Aorta (tissue), 5 donors: ENCODE measurements around the gene STIM2. TPM values are rescaled to one million over a fixed set of nuclear protein-coding genes. Genes with fewer than 3 reads are reported as not detected.

Experiments used
- ATAC-seq: fragments of 200-7000 bp; cut with Tn5 transposase; one replicate; pipeline ENCODE4 v1.9.1; 2022; ENCODE audit warnings: moderate library complexity; ENCODE audit not compliant: low FRiP score
- DNase-seq, 2 donors: peaks; one replicate each; pipeline ENCODE4 v3.0.0-alpha.2; 2020
- H3K27ac ChIP-seq, 2 donors: one replicate each; pipeline ENCODE4 v1.5.1; 2013; ENCODE audit warnings: low read length in 2 of 2, mild to moderate bottlenecking in 2 of 2, moderate library complexity in 2 of 2, control low read depth in 1 of 2, inconsistent platforms in 1 of 2, low read depth in 1 of 2
- H3K27me3 ChIP-seq, 2 donors: one replicate each; pipeline ENCODE4 v1.6.1; 2013; ENCODE audit warnings: control low read depth in 1 of 2, low read length in 1 of 2, mild to moderate bottlenecking in 1 of 2, moderate library complexity in 1 of 2; ENCODE audit not compliant: insufficient read depth in 2 of 2, control insufficient read depth in 1 of 2
- H3K36me3 ChIP-seq, 2 donors: one replicate each; pipeline ENCODE4 v1.6.1; 2013; ENCODE audit warnings: control low read depth in 1 of 2, low read length in 1 of 2, mild to moderate bottlenecking in 1 of 2; ENCODE audit not compliant: insufficient read depth in 2 of 2, control insufficient read depth in 1 of 2
- H3K4me1 ChIP-seq, 2 donors: one replicate each; pipeline ENCODE4 v1.6.1; 2013; ENCODE audit warnings: low read length in 2 of 2, control low read depth in 1 of 2, mild to moderate bottlenecking in 1 of 2, moderate library complexity in 1 of 2; ENCODE audit not compliant: insufficient read depth in 2 of 2, control insufficient read depth in 1 of 2
- H3K4me3 ChIP-seq, 2 donors: one replicate each; pipeline ENCODE4 v1.5.1; 2013; ENCODE audit warnings: low read length in 2 of 2, control low read depth in 1 of 2, mild to moderate bottlenecking in 1 of 2
- H3K9me3 ChIP-seq: one replicate; pipeline ENCODE4 v1.6.1; 2013; ENCODE audit warnings: mild to moderate bottlenecking, low read length; ENCODE audit not compliant: control insufficient read depth
- WGBS, 2 donors: extraction: QIAGEN DNeasy Blood & Tissue Kit; methylation state at CpG; one replicate each; pipeline ENCODE4 v1.1.7; 2013; 5-methylcytosine and 5-hydroxymethylcytosine counted together
- intact Hi-C, 2 donors: fragments of 100-400 bp; cut with DNase I; formaldehyde crosslinking; loops; one replicate each; pipeline versions ENCODE4 v1.14.2 to v1.15.0; 2022
- polyA plus RNA-seq, 2 donors: library from polyadenylated mRNA; stranded (reverse); fragments of 200-250 nt; gene quantifications; one replicate each; pipeline ENCODE4 v1.2.3, GENCODE V29; 2013
- total RNA-seq, 2 donors: library from RNA; stranded (reverse); fragmentation: NEBNext Ultra II Directional; extraction: Animal tissue kit (Norgen Biotek cat#: 25700); gene quantifications; one replicate each; pipeline ENCODE4 v1.2.1, GENCODE V29; 2021
- donor health status: healthy with polysubstance abuse.
- donor health status: Bipolar disorder and iron deficiency.
- donor health status: DM: no; HTN: no; CAD: no.
- donor health status: DM: no; HTN: no; CAD: no.
- donor health status: DM: yes; HTN: yes; CAD: no.

The STIM2 gene
- total and polyA plus RNA-seq, 4 donors = 5.0 to 31.2 (median 12.7) TPM

DNA sequence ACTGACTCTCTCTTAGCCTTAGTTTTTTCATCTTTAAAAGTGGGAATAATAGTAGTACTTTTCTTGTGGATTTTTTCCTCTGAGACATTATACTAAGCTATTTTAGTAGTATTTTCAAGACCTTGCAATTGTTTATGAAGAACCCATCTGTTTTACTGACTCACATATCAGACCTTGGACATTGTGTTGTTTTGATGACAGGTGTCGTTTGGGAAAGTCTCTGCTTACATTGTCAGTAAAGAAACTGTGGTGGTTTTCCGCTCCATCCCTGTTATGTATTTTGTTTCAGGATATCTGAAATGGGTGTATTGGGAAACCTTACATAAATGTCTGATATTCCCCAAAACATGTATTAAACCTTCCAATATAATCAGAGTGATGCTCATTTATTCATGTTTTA, 92.2 kb downstream of the STIM2 start:
- H3K36me3 ChIP-seq = no peaks in the 10 kb centered on the region
- DNase-seq (no peak), ATAC-seq (no peak)
- H3K4me3 ChIP-seq = no peak overlapping the region
- no peaks in the 10 kb centered on the region for H3K4me1 ChIP-seq
- H3K9me3 ChIP-seq = no peaks in the 10 kb centered on the region
- intact Hi-C loops = no loop called here
- no peak overlapping the region for H3K27ac ChIP-seq
- no peaks in the 10 kb centered on the region for H3K27me3 ChIP-seq
- WGBS, 2 donors = 95 to 96% methylated on average over 2 of the region's 2 CpGs

DNA sequence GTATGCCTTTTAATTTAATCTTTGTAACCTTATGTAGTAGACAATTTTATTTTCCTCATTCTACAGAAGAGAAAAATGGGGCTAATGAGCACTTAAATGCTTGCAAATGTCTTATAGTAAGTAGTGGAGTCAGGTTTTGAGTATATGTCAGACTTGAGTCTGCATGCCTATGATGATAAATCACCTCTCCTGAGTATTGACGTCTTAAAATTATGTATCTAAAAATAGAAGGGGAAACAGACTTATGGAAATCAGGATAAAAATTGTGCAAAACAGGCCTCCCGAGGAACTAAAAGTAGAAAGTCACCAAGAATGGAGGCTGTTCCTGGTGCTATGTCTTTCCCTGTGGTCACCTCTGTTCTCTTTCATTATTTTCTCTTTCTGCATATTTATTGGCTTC, 92.7 kb downstream of the STIM2 start:
- Histone ChIP-seq H3K36me3 (no peaks in the 10 kb centered on the region), H3K27me3 (no peaks in the 10 kb centered on the region), H3K9me3 (no peaks in the 10 kb centered on the region), H3K4me1 (no peaks in the 10 kb centered on the region), H3K27ac (no peak overlapping the region), H3K4me3 (no peak overlapping the region)
- ATAC-seq (no peak), DNase-seq (no peak)
- intact Hi-C loops = no loop called here
- 22 to 29% methylated on average over 2 of the region's 2 CpGs for WGBS, 2 donors

DNA sequence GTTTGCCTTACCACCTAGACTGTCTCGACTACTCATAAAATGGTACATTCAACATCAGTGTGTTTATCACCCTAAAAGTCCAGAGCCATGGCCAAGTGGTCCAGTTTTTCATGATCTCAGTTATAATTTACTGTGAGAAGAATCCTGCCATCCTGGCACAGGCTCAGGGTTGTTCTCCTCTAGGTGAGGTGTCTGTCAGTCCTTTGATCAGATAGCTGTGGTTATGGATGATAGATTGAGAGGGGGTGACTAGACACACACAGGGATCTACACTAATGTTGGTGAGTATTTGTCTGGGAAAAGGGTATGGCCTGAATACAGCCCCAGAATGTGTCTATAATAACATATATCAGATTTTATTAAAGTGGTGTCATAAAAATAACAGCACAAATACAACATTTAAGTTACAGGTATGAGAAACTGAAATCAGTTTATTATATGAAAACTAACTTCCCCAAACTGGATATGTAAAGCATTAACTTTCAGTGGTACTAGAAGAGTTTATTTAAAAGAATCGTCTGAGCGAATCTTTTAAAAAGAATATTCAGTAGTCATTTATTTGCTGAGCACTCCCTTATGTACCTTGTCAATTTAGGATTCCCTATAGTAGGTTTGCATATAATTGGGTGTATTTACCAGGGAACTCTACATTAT, 93.3 kb downstream of the STIM2 start:
- Histone ChIP-seq H3K4me1 (no peaks in the 10 kb centered on the region), H3K4me3 (no peak overlapping the region), H3K27me3 (no peaks in the 10 kb centered on the region), H3K36me3 (no peaks in the 10 kb centered on the region), H3K27ac (no peak overlapping the region), H3K9me3 (no peaks in the 10 kb centered on the region)
- 90 to 93% methylated on average over 3 of the region's 3 CpGs for WGBS, 2 donors
- ATAC-seq (no peak), DNase-seq (no peak)
- intact Hi-C loops = no loop called here

DNA sequence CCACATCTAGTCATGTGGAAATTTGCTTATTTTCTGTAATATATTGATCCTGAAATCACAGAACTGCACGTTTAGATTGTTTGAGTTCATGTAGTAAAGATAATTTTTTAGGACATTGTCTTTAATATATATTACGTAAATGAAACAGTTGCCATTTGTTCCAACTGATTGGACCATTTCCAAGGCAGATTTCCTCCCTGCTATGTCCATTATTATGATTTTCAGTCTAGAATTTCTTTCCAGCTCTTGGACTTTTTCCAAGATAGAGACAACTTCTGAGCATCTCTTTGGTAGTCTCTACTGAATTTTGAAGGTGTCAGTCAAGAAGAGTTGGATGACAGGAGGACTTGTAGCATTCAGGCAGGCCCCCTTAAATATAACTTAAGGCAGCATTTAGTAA, 94.6 kb downstream of the STIM2 start:
- Histone ChIP-seq H3K4me3 (no peak overlapping the region), H3K27ac (no peak overlapping the region), H3K27me3 (no peaks in the 10 kb centered on the region), H3K36me3 (no peaks in the 10 kb centered on the region), H3K9me3 (no peaks in the 10 kb centered on the region), H3K4me1 (no peaks in the 10 kb centered on the region)
- WGBS, 2 donors = 0% methylated on average over 2 of the region's 2 CpGs
- no peak for DNase-seq
- intact Hi-C loops = no loop called here
- ATAC-seq = no peak

DNA sequence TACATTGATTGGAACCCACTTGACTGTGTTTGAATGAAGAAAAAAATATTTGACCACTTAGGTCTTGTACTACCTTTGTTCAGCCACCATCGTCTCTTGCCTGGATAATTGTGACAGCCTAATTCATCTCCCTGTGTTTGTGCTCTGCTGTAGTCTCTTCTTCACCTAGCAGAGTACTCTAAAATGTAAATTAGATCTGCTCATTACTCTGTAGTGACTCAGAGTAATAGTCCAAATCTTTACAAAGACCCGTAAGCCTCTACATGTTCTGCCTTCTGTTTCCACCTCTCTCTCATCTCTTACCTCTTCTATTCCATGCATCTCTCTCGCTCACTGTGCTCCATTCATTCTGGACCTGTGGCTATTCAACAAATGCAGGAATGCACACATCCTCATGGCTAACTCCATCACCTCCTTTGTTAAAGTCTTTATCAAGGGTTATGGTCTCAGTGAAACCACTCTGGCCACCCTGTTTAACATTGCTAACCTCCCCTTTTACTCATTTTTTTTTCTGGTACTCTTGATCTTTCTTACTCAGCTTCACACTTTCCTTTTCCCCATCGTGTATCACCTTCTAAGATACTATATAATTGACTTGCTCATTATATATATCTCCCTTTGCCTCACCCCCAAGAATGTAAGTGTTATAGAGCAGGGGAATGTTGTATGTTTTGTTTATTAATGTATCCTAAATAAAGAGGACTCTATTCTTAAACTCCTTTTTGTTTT, 98.4 kb downstream of the STIM2 start:
- H3K36me3 ChIP-seq = no peaks in the 10 kb centered on the region
- intact Hi-C loops = no loop called here
- 87 to 92% methylated on average over 4 of the region's 4 CpGs for WGBS, 2 donors
- H3K4me1 ChIP-seq = no peaks in the 10 kb centered on the region
- no peak overlapping the region for H3K4me3 ChIP-seq
- no peak for ATAC-seq
- H3K27me3 ChIP-seq = no peaks in the 10 kb centered on the region
- no peaks in the 10 kb centered on the region for H3K9me3 ChIP-seq
- H3K27ac ChIP-seq = no peak overlapping the region
- DNase-seq = no peak

DNA sequence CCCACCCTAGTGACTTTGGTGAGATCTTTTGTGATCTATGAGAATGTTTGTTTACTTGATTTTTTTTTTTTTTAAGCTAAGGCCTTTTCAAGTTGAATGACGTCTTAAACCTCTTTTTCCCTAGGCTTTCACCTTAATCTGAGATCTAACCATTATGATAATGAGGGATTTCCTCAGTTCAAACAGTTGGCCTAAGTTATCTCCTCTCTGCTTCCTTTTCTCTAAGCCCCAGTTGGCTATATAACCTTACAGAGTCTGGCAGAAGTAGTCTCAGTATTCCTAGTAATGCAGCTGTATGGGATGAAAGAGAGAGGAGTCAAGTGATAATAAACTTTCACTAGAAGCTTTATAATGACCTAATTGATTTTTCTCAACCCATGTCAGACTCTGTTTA, 99.0 kb downstream of the STIM2 start:
- DNase-seq (no peak), ATAC-seq (no peak)
- no peaks in the 10 kb centered on the region for H3K36me3 ChIP-seq
- intact Hi-C loops = no loop called here
- H3K4me1 ChIP-seq = peaks cover 0 to 1% of the 10 kb centered on the region in 2 donors
- no peaks in the 10 kb centered on the region for H3K9me3 ChIP-seq
- H3K4me3 ChIP-seq = no peak overlapping the region
- no peak overlapping the region for H3K27ac ChIP-seq
- WGBS, 2 donors = 82 to 95% methylated on average over 1 of the region's 1 CpG
- H3K27me3 ChIP-seq = no peaks in the 10 kb centered on the region

DNA sequence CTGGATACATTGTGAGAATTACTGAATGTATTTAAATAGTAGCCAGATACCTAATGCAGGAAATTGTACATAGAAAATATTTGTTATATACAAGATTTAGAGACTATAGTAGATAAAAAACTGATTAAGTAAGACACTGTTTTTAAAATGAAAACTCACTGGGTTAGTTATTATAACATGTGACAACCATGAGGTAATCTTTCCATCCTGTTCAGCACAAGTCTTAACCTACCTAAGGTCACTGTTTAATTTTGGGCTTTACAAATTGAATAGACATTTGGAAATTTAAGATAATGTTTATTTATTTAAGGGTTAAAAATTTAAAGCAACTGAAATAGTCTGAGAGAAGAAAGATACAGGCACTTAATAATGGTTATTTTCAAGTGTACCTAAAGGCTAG, 102.1 kb downstream of the STIM2 start:
- DNase-seq (no peak), ATAC-seq (no peak)
- intact Hi-C loops = no loop called here
- no peak overlapping the region for H3K4me3 ChIP-seq
- H3K4me1 ChIP-seq = peaks cover 0 to 1% of the 10 kb centered on the region in 2 donors
- no peaks in the 10 kb centered on the region for H3K27me3 ChIP-seq
- no peaks in the 10 kb centered on the region for H3K9me3 ChIP-seq
- H3K27ac ChIP-seq = no peak overlapping the region
- H3K36me3 ChIP-seq = no peaks in the 10 kb centered on the region

DNA sequence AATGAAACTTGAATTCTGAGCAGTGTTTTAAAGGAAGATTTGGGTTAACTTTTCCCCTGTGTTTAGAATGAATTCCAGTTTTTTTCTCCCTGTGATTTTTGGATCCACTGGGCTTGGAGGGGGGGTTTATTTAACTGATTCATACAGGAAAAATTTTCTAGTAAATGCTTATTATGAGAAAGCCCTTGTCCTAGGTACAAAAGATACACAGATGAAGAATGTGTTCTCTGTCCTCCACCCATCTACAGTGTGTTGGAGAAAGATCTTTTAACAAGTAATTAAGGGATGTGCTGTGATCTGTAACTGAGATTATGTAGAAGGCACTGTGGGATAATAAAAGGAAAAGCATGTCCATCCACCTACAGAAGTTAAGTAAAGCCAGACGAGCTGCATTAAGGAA, 103.9 kb downstream of the STIM2 start:
- Histone ChIP-seq H3K4me1 (peaks cover 0 to 1% of the 10 kb centered on the region in 2 donors), H3K36me3 (no peaks in the 10 kb centered on the region), H3K9me3 (no peaks in the 10 kb centered on the region), H3K27me3 (no peaks in the 10 kb centered on the region), H3K27ac (no peak overlapping the region), H3K4me3 (no peak overlapping the region)
- WGBS, 2 donors = 34 to 41% methylated on average over 1 of the region's 1 CpG
- intact Hi-C loops = no loop called here
- no peak for DNase-seq
- no peak for ATAC-seq

DNA sequence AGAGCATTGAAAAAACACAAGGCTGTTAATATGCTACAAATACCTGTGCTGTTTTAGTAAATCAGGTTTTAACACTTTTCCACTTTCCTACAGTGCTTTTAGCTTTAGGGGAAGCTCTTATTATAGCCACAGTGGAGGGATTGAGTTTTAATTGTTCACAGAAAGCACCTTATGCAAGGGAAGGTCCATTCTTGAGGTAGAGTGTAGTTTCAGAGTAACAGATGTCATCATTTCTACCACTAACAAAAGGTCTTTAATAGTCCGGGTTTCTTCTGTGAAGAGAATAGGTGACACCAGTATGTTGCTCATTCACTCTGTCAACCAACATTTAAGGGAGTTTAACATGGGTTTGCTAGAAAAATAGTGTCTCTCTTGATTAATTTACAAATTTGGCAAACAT, 104.4 kb downstream of the STIM2 start:
- 79 to 88% methylated on average over 1 of the region's 1 CpG for WGBS, 2 donors
- DNase-seq (no peak), ATAC-seq (no peak)
- Histone ChIP-seq H3K27me3 (no peaks in the 10 kb centered on the region), H3K9me3 (no peaks in the 10 kb centered on the region), H3K27ac (no peak overlapping the region), H3K4me3 (no peak overlapping the region), H3K4me1 (peaks cover 0 to 1% of the 10 kb centered on the region in 2 donors), H3K36me3 (no peaks in the 10 kb centered on the region)
- intact Hi-C loops = no loop called here
